Occipital lobe (tissue), 2 donors: ENCODE results near the gene RFC1. TPM values are rescaled to one million over a fixed set of nuclear protein-coding genes. Genes with fewer than 3 reads are reported as not detected.
"Not testable (repeated sequence)": the region's sequence is repeated elsewhere in the genome, so short reads cannot be mapped to it uniquely, and the experiment has no call there.

ENCODE experiments used
- DNase-seq: peaks from one replicate; lab custom pipeline; 2025; lab: John Stamatoyannopoulos, UW
- total RNA-seq: library from RNA; depleted of rRNA; stranded (reverse); fragments of >200 nt; gene quantifications from one replicate; pipeline ENCODE4 v1.2.3, GENCODE V29; 2014

Gene RFC1
- total RNA-seq, 1 donor from 2014 or later = 46.9 TPM

- DNase-seq = no peak
Observed at GRCh38 chr4:39357002-39357401, 9.2 kb downstream of the RFC1 start.

GRCh38 chr4:39354254-39354552 is 12.0 kb downstream of the RFC1 start:
- DNase-seq = no peak

- DNase-seq = no peak
Observed at GRCh38 chr4:39353478-39354253, 12.5 kb downstream of the RFC1 start.

GRCh38 chr4:39353149-39353477 is 13.0 kb downstream of the RFC1 start:
- DNase-seq = not testable (repeated sequence)

GRCh38 chr4:39349326-39349725 is 16.8 kb downstream of the RFC1 start:
- no peak for DNase-seq

- DNase-seq = no peak
Observed at GRCh38 chr4:39348371-39349315, 17.5 kb downstream of the RFC1 start.

GRCh38 chr4:39346856-39347519 is 19.2 kb downstream of the RFC1 start:
- no peak for DNase-seq

- DNase-seq = no peak
Observed at GRCh38 chr4:39342731-39343130, 23.4 kb downstream of the RFC1 start.

- no peak for DNase-seq
Observed at GRCh38 chr4:39341075-39341725, 25.0 kb downstream of the RFC1 start.

- no peak for DNase-seq
Observed at GRCh38 chr4:39339968-39340367, 26.2 kb downstream of the RFC1 start.

GRCh38 chr4:39337841-39338240 is 28.3 kb downstream of the RFC1 start:
- no peak for DNase-seq

GRCh38 chr4:39335566-39335965 is 30.6 kb downstream of the RFC1 start:
- DNase-seq = no peak

- no peak for DNase-seq
Observed at GRCh38 chr4:39331191-39331590, 35.0 kb downstream of the RFC1 start.

- DNase-seq = no peak
Observed at GRCh38 chr4:39330353-39330752, 35.8 kb downstream of the RFC1 start.

- DNase-seq = no peak
Observed at GRCh38 chr4:39326468-39326977, 39.6 kb downstream of the RFC1 start.

GRCh38 chr4:39324897-39325613 is 41.1 kb downstream of the RFC1 start:
- no peak for DNase-seq

- DNase-seq = no peak
Observed at GRCh38 chr4:39324446-39324845, 41.7 kb downstream of the RFC1 start.

GRCh38 chr4:39323821-39324220 is 42.3 kb downstream of the RFC1 start:
- DNase-seq = no peak

- DNase-seq = no peak
Observed at GRCh38 chr4:39320381-39321115, 45.6 kb downstream of the RFC1 start.

- no peak for DNase-seq
Observed at GRCh38 chr4:39319676-39320075, 46.5 kb downstream of the RFC1 start.
